HCT116 (cell line): ENCODE measurements around the gene MINDY1.

Experiments used
- CTCF ChIP-seq, 3 experiments: fragments of 200-600 bp in 1 of 3; sonication (generic) in 1 of 3; IDR thresholded peaks in 2 of 3; conservative IDR thresholded peaks in 1 of 3; 2 replicates each; pipeline ENCODE4 v1.5.1; 2012 to 2017; ENCODE audit warnings: low read depth in 2 of 3, low read length in 2 of 3, antibody characterized with exemption in 1 of 3, borderline replicate concordance in 1 of 3, control low read depth in 1 of 3, mild to moderate bottlenecking in 1 of 3, mixed read lengths in 1 of 3, mixed run types in 1 of 3, moderate library complexity in 1 of 3; ENCODE audit not compliant: insufficient read depth in 1 of 3
- ELF1 ChIP-seq: IDR thresholded peaks from 2 replicates; pipeline ENCODE4 v1.6.1; 2012; ENCODE audit warnings: low read depth, borderline replicate concordance

GRCh38 chr1:150965605-150966004, 41.1 kb downstream of the MINDY1 start:
- TF ChIP-seq ELF1: no peak
- no peak for TF ChIP-seq CTCF (IDR thresholded peaks at IDR 0.05 in 2 of 3, conservative IDR thresholded peaks at IDR 0.05 in 1 of 3; ENCODE audit: borderline replicate concordance in 1 of 3, insufficient read depth in 1 of 3, low read depth in 2 of 3, low read length in 2 of 3)
